ENCODE results near the gene HNRNPA2B1. TPM values are rescaled to one million over a fixed set of nuclear protein-coding genes. Genes with fewer than 3 reads are reported as not detected.

HNRNPA2B1 gene
- total and polyA plus RNA-seq, 2 of the 8 experiments (the other 6 are each of a cell fraction or from before 2014, with no cell fraction given) = 276 to 1,255 TPM

- no peak for TF ChIP-seq CBX8 (IDR thresholded peaks at IDR 0.05; ENCODE audit: borderline replicate concordance, low read depth, low read length)
Measured at GRCh38 chr7:26182283-26182682, 18.3 kb downstream of the HNRNPA2B1 start (continued).

Data from H1 (cell line).